ENCODE measurements around the gene PHF10.

- TF ChIP-seq, protein P1, sequence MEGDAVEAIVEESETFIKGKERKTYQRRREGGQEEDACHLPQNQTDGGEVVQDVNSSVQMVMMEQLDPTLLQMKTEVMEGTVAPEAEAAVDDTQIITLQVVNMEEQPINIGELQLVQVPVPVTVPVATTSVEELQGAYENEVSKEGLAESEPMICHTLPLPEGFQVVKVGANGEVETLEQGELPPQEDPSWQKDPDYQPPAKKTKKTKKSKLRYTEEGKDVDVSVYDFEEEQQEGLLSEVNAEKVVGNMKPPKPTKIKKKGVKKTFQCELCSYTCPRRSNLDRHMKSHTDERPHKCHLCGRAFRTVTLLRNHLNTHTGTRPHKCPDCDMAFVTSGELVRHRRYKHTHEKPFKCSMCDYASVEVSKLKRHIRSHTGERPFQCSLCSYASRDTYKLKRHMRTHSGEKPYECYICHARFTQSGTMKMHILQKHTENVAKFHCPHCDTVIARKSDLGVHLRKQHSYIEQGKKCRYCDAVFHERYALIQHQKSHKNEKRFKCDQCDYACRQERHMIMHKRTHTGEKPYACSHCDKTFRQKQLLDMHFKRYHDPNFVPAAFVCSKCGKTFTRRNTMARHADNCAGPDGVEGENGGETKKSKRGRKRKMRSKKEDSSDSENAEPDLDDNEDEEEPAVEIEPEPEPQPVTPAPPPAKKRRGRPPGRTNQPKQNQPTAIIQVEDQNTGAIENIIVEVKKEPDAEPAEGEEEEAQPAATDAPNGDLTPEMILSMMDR (conservative IDR thresholded peaks at IDR 0.05; ENCODE audit: low read depth, low read length), result no peak
- no peak for TF ChIP-seq EZH2 (IDR thresholded peaks at IDR 0.05; ENCODE audit: low read length, unreplicated experiment)
These were observed 27.2 kb upstream of the PHF10 start, which contains the start of the genes DYNLT2 and ERMARD for GRCh38 chr6:169751242-169752073.

Data from PC-3 (cell line).